ENCODE results near the gene MTX1. TPM values are rescaled to one million over a fixed set of nuclear protein-coding genes. Genes with fewer than 3 reads are reported as not detected.
"Not testable (repeated sequence)": the region's sequence is repeated elsewhere in the genome, so short reads cannot be mapped to it uniquely, and the experiment has no call there.

The MTX1 gene
- total RNA-seq, 2 experiments from 2014 or later: 70.4 to 71.1 TPM

DNA sequence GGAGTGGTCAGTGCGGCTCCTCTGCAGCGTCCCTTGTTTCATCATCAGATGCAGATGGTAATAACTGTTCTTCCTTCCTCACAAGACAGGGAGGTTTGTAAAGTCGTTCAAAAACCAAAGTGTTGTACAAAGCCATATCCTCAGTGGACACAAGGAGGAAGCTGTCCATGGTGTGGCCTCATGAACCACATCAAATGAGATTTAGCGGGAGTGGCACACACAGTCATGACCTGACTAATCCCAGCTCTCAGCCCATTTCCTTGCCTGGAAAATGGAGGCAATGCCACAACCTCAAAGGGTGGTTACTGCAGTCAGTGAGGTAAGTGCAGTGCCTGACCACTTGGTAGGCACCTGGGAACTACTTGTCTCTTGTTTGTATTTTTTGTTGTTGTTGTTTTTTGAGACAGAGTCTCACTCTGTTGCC is 33.4 kb downstream of the MTX1 start:
- ChIA-PET POLR2A (interaction anchor here (1.5 kb wide), 1 partner anchor 20 kb away, joined by 4 read pairs; the partner anchor contains the start of gene SCAMP3), CTCF (interaction anchor here (0.6 to 3.2 kb wide), 5 partner anchors 9 to 113 kb away, joined by 3 to 18 read pairs (median 5); partner anchors contain the start of gene KRTCAP2)

DNA sequence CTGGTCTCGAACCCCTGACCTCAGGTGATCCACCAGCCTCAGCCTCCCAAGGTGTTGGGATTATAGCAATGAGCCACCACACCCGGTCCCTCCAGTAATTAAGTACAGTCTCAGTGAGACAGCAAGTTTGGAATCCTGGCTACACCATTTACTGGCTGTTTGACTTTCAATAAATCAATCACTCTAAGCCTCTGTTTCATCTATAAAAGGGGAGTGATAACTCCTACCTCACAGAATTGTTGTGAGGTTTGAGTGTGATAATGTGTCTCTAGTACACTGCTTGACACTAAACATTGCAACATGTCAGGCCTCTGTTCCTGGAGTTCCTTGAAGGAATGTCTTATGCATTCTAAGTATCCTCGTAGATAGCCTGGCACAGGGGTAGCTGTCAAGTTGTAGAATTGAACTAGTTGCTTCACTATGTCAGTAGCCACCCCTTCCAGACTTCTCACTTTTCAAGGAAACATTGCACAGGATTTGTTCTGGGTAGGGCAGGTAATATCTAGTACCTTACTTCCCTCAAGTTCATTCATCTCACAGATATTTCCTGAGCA is 34.4 kb downstream of the MTX1 start:
- ChIA-PET CTCF (interaction anchor here (0.6 to 3.2 kb wide), 3 partner anchors 8 to 65 kb away, joined by 3 to 18 read pairs (median 6); no protein-coding TSS in a partner anchor), POLR2A (interaction anchor here (0.7 to 1.9 kb wide), 3 partner anchors 12 to 70 kb away, joined by 3 to 8 read pairs (median 4); partner anchors contain the start of gene ENTREP3)

DNA sequence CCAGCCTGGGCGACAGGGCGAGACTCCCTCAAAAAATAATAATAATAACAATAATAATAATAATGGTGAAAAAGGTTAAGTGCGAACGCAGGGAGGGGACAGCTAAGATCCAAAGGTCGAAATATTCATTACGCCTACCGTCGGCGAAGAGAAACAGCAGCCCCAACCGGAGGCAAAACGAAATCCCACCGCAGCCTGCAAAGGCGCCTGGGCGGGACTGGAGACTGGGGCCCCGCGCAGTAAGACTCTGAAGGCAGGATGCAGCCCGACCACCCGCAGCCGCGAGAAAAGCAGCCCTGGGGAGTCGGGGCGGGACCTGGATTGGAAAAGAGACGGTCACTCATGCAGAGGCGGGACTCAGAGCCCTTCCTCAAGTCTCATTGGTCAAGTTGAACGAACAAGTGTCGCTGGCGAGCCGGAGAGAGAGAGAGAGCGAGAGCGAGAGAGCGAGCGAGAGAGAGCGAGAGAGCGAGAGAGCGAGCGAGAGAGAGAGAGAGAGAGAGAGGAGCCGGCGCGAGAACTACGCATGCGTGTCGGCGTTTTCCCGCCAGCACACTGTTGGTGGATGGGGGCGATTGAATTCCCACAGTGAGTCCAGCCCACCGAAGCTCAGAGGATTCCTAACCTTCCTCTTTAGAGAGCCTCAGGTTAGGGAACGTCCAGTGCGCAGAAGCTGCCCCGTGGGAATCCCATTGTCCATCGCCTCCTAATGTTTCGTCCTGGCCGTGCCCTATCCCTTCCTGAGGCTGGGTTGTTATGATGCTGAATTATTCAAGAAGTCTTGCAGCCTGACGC is 36.1 kb downstream of the MTX1 start:
- ChIA-PET CTCF (interaction anchor here (0.6 to 1.6 kb wide), 6 partner anchors 18 to 153 kb away, joined by 3 to 5 read pairs (median 4); partner anchors contain the start of genes FDPS and KRTCAP2), POLR2A (interaction anchor here (0.7 to 1.9 kb wide), 8 partner anchors 11 to 672 kb away, joined by 3 to 8 read pairs (median 3); partner anchors contain the start of gene ENTREP3)

DNA sequence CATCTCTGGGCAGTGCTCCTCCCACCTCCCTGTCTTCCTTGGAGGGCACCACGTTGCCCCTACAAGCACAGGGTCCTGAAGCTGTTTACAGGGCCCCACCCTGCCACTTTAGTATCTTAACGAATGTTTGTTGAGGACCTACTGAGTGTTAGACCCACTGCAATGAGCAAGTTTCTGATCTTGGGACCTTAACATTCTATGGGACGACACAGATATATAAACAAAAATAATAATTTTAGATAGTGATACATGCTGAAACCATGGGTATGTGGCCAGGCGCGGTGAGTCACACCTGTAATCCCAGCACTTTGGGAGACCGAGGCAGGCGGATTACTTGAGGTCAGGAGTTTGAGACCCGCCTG is 36.6 kb downstream of the MTX1 start:
- CTCF ChIA-PET: interaction anchor here (0.9 to 1.6 kb wide), 4 partner anchors 18 to 77 kb away, joined by 3 to 5 read pairs (median 4); partner anchors contain the start of genes FDPS and KRTCAP2
- POLR2A ChIA-PET: interaction anchor here (0.7 to 1.5 kb wide), 3 partner anchors 38 to 672 kb away, joined by 3 to 4 read pairs (median 4); no protein-coding TSS in a partner anchor

DNA sequence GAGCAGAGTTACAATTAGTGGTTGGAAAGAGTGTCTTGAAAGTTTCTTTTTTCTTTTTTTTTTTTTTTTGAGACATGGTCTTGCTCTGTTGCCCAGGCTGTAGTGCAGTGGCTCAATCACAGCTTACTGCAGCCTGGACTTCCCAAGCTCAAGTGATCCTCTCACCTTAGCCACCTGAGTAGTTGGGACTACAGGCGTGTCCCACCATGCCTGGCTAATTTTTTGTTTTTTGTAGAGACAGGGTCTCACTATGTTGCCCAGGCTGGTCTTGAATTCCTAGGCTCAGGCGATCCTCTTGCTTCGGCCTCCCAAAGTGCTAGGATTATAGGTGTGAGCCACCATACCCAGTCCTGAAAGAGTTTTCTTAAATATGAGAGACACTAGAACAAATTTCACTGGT is 38.3 kb downstream of the MTX1 start:
- CTCF ChIA-PET: interaction anchor here (1.8 kb wide), 1 partner anchor 39 kb away, joined by 7 read pairs; the partner anchor contains the start of gene THBS3
- POLR2A ChIA-PET: not testable (repeated sequence)

DNA sequence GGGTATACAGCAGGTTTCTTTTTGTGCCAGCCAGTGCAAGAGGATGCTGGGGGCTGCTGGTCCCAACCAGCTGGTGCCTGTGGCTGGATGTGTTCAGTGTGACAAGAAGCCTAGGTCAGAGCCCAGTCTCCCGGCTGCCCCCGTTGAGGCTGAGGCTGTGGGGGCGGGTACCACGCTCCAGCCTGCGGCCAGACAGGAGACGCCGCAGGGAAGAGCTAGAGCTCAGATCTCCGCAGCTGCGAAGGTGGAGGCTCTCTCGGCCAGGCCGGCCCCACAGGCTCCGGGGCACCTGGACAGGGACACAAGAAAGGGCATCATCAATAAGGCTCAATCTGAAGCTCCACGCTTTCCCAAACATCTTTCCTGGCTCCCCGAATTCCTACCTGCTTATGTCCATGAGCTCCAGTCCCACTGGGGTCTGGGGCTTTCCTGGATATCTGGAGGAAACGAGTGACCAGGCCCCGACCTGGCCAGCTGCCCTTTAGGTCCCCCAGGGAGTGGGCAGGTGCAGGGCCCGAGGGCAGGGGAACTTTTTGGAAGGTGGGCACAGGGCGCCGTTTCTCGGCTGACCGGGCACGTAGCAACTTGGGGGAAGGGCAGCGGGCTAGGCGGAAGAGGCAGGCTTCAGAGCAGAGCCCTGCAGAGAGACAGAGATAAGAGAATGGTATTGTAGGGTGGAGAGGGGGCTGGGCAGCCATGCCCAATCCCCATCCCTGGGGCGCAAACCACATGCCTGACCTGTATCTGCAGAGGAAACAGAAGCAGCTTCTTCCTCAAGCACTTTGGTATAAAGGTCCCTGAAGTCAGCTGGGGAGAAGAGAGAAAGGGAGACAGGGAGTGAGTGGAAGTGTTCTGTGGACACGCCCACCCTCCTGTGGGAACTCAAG is 39.4 kb downstream of the MTX1 start:
- ChIA-PET POLR2A (interaction anchor here (0.7 kb wide), 1 partner anchor 141 kb away, joined by 3 read pairs; no protein-coding TSS in a partner anchor), CTCF (interaction anchor here (0.6 to 1.8 kb wide), 2 partner anchors 40 to 183 kb away, joined by 6 to 7 read pairs; partner anchors contain the start of gene THBS3)

DNA sequence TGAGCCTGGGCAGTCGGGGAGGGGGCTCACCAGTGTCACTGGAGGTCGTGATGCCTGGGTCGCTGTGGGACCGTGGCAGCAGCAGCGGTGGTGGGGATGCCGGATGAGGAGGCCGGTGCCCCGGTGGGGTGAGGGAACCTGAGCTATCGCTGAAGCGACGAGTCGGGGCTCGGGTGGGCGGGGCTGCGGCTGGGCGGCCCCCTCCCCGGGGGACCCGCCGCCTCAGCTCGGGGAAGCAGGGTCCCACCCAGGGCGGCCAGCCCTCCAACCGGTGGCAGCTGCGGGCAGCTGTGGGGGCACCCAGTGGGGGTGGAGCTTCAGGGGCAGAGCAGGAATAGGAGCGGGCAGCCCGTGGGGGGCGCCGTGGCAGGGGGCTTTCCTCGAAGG is 41.7 kb downstream of the MTX1 start:
- POLR2A ChIA-PET: interaction anchor here (1.7 kb wide), 1 partner anchor 23 kb away, joined by 5 read pairs; the partner anchor contains the start of gene CLK2
- CTCF ChIA-PET: interaction anchor here (0.8 to 4.5 kb wide), 35 partner anchors 8 to 351 kb away, joined by 3 to 65 read pairs (median 5); partner anchors contain the start of genes CLK2, FDPS, HCN3 and MTX1

DNA sequence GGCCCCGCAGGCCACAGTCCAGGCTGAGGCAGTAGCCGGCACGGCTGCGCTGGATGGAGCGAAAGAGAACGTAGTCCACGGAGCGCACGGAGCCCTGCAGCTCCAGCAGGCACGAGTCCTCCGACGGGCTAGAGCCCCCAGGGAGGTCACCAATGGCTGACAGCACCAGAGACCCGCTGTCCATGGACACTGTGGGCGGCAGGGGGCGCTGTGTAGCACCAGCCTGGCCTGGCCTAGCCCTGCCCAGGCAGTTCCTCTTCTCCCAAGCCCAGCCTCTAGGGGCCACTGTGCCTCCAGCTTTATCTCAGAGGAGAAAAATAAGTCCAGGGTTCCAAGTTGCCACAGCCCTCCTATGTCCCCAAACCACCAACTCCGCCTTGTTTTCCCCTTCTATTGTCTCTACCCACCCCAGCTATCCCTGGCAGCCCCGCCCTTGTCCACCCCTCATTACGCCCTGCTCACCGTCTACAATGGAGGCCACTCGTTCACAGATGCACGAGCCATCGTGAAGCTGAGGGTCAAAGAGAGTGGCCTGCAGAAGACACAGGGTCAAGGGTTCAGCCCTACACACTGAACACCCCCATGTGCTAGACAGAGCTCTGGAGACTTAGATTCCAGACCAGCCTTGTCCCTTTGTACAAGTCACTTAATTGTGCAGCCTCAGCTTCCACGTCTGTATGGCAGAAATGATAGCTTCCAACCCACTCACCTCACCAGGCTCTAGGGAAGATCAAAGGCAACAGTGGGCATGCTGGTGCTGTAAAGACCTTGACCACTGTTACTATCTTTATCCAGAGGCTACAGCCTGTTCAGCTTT is 42.3 kb downstream of the MTX1 start:
- CTCF ChIA-PET: interaction anchor here (0.6 to 4.5 kb wide), 45 partner anchors 9 to 739 kb away, joined by 3 to 65 read pairs (median 5); partner anchors contain the start of genes CLK2, FDPS, HCN3 and MTX1

DNA sequence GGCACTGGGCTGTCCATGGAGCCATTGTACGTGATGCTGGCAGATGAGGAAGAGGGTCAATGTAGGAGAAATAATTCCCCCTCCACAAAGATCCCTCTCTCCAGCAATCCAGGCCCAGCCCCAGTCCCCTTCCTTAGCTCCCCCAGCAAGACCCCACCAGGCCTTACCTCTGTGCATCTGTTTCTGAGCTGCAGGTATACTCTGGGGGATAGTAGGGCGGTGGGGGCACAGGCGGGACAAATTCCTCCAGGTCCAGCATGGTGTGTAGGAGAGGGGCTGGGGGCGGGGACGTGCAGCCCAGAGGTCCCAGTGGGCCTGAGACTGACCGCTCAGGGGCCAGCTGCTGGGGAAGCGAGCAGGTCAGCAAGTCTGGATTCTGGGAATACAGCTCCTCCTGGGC is 43.1 kb downstream of the MTX1 start:
- POLR2A ChIA-PET: interaction anchor here (0.6 to 1.3 kb wide), 2 partner anchors 10 to 20 kb away, joined by 4 to 7 read pairs; partner anchors contain the start of gene SCAMP3
- CTCF ChIA-PET: interaction anchor here (0.6 to 4.5 kb wide), 21 partner anchors 9 to 617 kb away, joined by 3 to 65 read pairs (median 8); partner anchors contain the start of genes CLK2, FDPS, MTX1 and RUSC1

More for the DNA sequence above, 42.3 kb downstream of the MTX1 start:
- POLR2A ChIA-PET: interaction anchor here (0.6 to 1.7 kb wide), 3 partner anchors 11 to 671 kb away, joined by 3 to 5 read pairs (median 4); partner anchors contain the start of genes CLK2 and SCAMP3

DNA sequence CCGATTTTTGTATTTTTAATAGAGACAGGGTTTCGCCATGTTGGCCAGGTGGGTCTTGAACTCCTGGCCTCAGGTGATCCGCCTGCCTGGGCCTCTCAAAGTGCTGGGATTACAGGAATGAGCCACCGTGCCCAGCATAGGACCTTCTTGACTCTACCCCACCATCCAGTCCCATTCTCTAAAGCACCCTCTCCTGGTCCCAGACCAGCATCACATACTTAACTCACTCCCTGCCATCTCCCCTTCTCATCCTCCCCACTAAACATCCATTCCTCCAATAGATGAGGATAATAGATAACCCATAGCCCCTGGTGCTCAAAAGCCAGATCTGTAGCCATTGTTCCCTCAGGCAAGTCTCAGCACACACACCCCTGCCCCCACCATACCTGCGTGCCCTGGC is 44.7 kb downstream of the MTX1 start:
- POLR2A ChIA-PET: no interaction called here

DNA sequence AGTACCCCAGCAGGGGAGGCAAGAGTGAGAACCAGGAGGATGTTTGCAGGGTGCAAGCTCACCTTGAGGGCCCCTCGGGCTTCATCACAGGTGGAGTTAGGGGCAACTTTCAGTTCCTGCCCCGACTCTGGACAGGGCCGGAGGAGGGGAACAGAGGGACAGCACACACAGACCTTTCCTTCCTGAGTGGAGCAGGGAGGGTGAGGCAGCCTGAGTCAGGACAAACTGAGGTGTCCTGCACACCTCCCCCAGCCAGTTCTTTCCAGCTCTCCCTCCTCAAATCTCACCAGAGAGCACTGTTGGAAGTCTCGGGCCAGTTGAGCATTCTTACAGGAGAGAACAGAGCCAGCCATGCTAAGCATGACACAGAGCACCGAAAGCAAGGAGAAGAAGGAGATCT is 45.3 kb downstream of the MTX1 start:
- POLR2A ChIA-PET: no interaction called here
- CTCF ChIA-PET: interaction anchor here (1.7 kb wide), 1 partner anchor 70 kb away, joined by 6 read pairs; no protein-coding TSS in a partner anchor

More for the DNA sequence above, 44.7 kb downstream of the MTX1 start:
- CTCF ChIA-PET: interaction anchor here (3.6 to 4.5 kb wide), 2 partner anchors 7 to 68 kb away, joined by 51 to 65 read pairs; partner anchors contain the start of genes RUSC1 and SCAMP3

DNA sequence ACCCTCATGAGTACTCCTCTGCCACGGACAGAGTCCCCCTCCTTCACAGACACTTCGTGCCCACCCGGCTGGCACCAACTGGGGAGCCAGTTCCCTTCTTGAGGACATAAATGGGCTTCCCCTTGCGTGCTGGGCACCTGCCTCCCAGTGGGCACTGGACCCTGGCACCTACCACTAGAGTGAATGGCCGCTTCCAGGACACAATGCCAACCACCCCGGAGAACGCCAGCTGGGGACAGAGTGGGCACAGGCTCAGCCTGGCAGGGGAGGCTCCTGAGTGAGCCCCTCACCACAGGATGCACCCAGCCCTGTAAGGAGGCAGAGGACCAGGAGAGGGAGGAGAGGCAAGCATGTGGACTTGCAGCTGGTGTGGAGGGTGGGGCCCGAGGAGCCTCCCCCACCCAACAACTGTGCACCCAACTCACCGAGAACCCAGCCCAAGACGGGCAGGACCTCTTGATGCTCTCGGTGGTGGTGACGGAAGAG is 45.8 kb downstream of the MTX1 start:
- ChIA-PET POLR2A (interaction anchor here (0.5 kb wide), 1 partner anchor 249 kb away, joined by 3 read pairs; no protein-coding TSS in a partner anchor), CTCF (interaction anchor here (1.7 kb wide), 1 partner anchor 69 kb away, joined by 6 read pairs; no protein-coding TSS in a partner anchor)

DNA sequence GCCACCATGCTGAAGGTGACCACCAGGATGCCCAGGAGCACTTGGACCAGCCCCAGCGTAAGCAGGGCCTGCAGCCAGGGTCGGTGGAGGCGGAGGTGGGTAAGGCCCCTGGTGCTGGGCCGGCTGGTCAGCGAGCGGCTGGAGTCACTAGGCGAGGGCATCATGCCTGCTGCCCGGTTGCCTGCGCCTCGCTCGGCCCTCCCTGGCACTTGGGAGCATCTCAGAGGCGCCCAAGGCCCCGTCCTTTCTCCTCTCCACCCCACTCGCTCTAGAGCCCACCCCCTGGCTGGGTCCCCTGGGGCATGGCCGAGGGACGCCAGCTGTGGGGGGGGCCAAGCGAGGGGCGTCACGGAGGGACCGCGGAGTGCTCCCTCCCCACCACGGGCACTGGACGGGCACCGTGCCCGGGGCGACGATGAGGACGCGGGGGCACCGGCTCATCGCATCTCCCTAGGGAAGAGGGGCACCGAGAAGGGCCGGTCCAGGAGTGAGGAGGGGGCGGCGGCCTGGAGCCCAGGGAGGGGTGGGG is 46.3 kb downstream of the MTX1 start:
- ChIA-PET CTCF (interaction anchor here (0.7 to 1.7 kb wide), 2 partner anchors 19 to 69 kb away, joined by 3 to 6 read pairs; no protein-coding TSS in a partner anchor), POLR2A (interaction anchor here (0.5 to 1.0 kb wide), 3 partner anchors 11 to 249 kb away, joined by 3 to 4 read pairs (median 3); no protein-coding TSS in a partner anchor)

DNA sequence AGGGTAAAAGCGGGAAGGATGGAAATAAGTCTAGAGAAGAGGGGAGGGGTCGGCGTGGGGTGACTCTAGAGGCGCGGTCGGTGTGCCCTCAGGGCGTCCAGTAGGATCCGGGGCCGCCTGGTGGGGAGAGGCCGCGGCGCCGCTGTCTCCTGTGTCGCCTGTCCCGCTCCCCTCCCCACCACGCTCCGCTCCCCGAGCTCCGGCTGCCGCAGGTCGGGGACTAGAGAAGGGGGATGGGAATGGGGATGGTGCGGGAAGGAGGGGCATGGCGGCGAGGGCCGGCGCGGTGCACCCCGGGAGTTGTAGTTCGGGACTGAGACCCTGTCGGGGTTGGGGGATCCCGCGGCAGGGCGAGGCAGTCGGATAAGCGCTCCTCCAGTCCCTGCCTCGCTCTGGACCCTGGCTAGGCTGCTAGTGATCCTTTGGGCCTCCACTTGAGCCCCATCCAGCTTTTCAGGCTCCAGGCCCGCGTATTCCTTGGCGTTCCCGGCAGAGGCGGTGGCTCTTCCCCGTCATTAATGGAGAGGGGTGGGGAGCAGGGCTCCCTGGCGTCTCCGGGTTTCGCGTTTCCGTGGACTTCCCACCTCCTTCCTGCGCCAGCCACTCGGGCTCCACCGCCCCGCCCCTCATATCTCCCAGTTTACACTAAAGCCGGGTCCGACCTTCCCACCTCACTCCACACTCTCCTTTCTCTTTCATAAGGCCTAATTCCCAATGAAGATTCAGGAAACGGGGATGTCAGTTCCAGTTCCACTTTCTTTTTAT is 46.9 kb downstream of the MTX1 start, which contains the start of gene ENTREP3:
ENTREP3 (minus strand) TSS at position 241 of the 765 bp plus-strand sequence. CDS start 606 bp downstream, outside the sequence.
- ChIA-PET CTCF (interaction anchor here (0.7 to 1.7 kb wide), 2 partner anchors 18 to 68 kb away, joined by 3 to 6 read pairs; no protein-coding TSS in a partner anchor), POLR2A (interaction anchor here (0.9 to 1.0 kb wide), 2 partner anchors 11 to 12 kb away, joined by 3 to 4 read pairs; no protein-coding TSS in a partner anchor)

DNA sequence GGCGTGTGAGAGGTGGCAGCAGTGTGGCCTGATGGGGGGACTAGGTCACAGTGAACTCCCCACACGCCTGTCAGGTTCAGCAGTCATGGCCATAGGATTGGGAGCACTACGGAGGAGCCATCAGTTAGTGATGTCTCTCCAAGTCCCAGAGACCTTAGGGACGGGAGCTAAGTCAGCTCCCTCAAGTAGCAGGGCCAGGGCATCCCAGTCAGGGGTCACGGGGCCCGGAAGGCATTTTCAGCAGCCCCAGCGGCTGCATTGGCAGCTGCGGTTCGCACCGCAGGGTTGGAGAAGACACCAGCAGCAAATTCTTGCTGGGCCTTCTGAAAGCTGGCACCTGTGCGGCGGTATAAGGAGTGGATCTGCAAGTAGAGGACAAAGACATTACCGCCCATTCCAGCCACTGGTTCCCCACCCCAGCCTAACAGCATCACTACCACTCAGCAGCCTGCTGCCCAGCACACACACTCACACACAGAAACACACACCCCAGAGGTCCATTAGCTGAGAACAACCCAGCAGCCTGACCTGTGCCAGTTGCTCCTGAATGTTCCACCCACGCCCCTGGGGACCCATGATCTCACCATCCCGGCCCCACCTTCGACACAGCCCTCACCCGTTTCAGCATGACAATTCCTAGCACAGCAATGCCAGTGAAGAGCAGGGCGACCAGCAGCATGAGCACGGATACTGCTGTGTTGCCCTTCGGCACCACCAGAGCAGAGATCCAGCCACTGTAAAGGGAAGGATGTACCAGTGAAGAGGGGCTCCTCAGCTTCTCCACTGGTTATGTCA is 47.8 kb downstream of the MTX1 start:
- POLR2A ChIA-PET: no interaction called here
- CTCF ChIA-PET: interaction anchor here (1.9 kb wide), 1 partner anchor 22 kb away, joined by 4 read pairs; no protein-coding TSS in a partner anchor
